ENCODE results near the gene POC5.

POC5 gene

GRCh38 chr5:75659791-75660450 is 57.3 kb downstream of the POC5 start:
- no peak for DNase-seq (ENCODE audit: low spot score)

GRCh38 chr5:75656311-75657003 is 60.8 kb downstream of the POC5 start:
- no peak for DNase-seq (ENCODE audit: low spot score)

- no peak for DNase-seq (ENCODE audit: low spot score)
These were observed 62.4 kb downstream of the POC5 start for GRCh38 chr5:75654693-75655295.

- no peak for DNase-seq (ENCODE audit: low spot score)
These were observed 63.7 kb downstream of the POC5 start for GRCh38 chr5:75653521-75653920.

- DNase-seq (ENCODE audit: low spot score): no peak
These were observed 65.5 kb downstream of the POC5 start for GRCh38 chr5:75651575-75652238.

GRCh38 chr5:75648712-75649111 is 68.5 kb downstream of the POC5 start:
- no peak for DNase-seq (ENCODE audit: low spot score)

- no peak for DNase-seq (ENCODE audit: low spot score)
These were observed 76.4 kb downstream of the POC5 start for GRCh38 chr5:75640826-75641225.

GRCh38 chr5:75640395-75640794 is 76.8 kb downstream of the POC5 start:
- DNase-seq (ENCODE audit: low spot score): no peak

- no peak for DNase-seq (ENCODE audit: low spot score)
These were observed 77.5 kb downstream of the POC5 start for GRCh38 chr5:75639535-75640311.

- no peak for DNase-seq (ENCODE audit: low spot score)
These were observed 79.3 kb downstream of the POC5 start for GRCh38 chr5:75637949-75638348.

GRCh38 chr5:75632321-75632720 is 84.9 kb downstream of the POC5 start:
- no peak for DNase-seq (ENCODE audit: low spot score)

- DNase-seq (ENCODE audit: low spot score): no peak
These were observed 86.4 kb downstream of the POC5 start for GRCh38 chr5:75630875-75631274.

- DNase-seq (ENCODE audit: low spot score): no peak
These were observed 89.4 kb downstream of the POC5 start for GRCh38 chr5:75627801-75628200.

- DNase-seq (ENCODE audit: low spot score): no peak
These were observed 90.3 kb downstream of the POC5 start for GRCh38 chr5:75626959-75627358.

Measured in germinal center (tissue), 1 donor.